HCT116 (cell line): ENCODE data around the gene DDX39A.

Experiments
- CEBPB ChIP-seq: IDR thresholded peaks from 2 replicates; pipeline ENCODE4 v1.6.1; 2012; ENCODE audit warnings: low read depth
- CTCF ChIP-seq, 3 experiments: fragments of 200-600 bp in 1 of 3; sonication (generic) in 1 of 3; IDR thresholded peaks in 2 of 3; conservative IDR thresholded peaks in 1 of 3; 2 replicates each; pipeline ENCODE4 v1.5.1; 2012 to 2017; ENCODE audit warnings: low read depth in 2 of 3, low read length in 2 of 3, antibody characterized with exemption in 1 of 3, borderline replicate concordance in 1 of 3, control low read depth in 1 of 3, mild to moderate bottlenecking in 1 of 3, mixed read lengths in 1 of 3, mixed run types in 1 of 3, moderate library complexity in 1 of 3; ENCODE audit not compliant: insufficient read depth in 1 of 3
- EZH2 ChIP-seq: fragments of 200-600 bp; sonication (generic); IDR thresholded peaks from 2 replicates; pipeline ENCODE4 v1.6.1; 2017; ENCODE audit warnings: antibody characterized with exemption, mixed run types
- JUND ChIP-seq: IDR thresholded peaks from 2 replicates; pipeline ENCODE4 v1.6.1; 2012
- MAX ChIP-seq: IDR thresholded peaks from 2 replicates; pipeline ENCODE4 v1.6.1; 2012
- POLR2A ChIP-seq: IDR thresholded peaks from 2 replicates; pipeline ENCODE4 v1.7.0; 2011; ENCODE audit warnings: borderline replicate concordance; ENCODE audit not compliant: insufficient read depth, insufficient read length; ENCODE audit errors: extremely low read depth
- POLR2AphosphoS5 ChIP-seq: IDR thresholded peaks from 2 replicates; pipeline ENCODE4 v1.6.1; 2011; ENCODE audit warnings: mild to moderate bottlenecking, low read depth, low read length, moderate library complexity
- YY1 ChIP-seq: IDR thresholded peaks from 2 replicates; pipeline ENCODE4 v1.6.1; 2011; ENCODE audit warnings: low read length, low read depth, moderate library complexity, mild to moderate bottlenecking; ENCODE audit not compliant: insufficient replicate concordance; ENCODE audit errors: extremely low read depth

GRCh38 chr19:14450876-14451275 lies 31.7 kb upstream of the DDX39A start:
- TF ChIP-seq JUND = no peak
- TF ChIP-seq POLR2A = no peak
- TF ChIP-seq CTCF (IDR thresholded peaks at IDR 0.05 in 2 of 3, conservative IDR thresholded peaks at IDR 0.05 in 1 of 3; ENCODE audit: borderline replicate concordance in 1 of 3, insufficient read depth in 1 of 3, low read depth in 2 of 3, low read length in 2 of 3) = no peak
- no peak for TF ChIP-seq CEBPB
- no peak for TF ChIP-seq EZH2
- TF ChIP-seq POLR2AphosphoS5 = no peak
- no peak for TF ChIP-seq MAX
- TF ChIP-seq YY1 = no peak
